Renal cortex interstitium (tissue), 15 donors: ENCODE measurements around the gene CELF4. TPM values are rescaled to one million over a fixed set of nuclear protein-coding genes. Genes with fewer than 3 reads are reported as not detected.
A peak's percentile ranks its signal among the peaks of the same experiment; 100 is the strongest.

ENCODE experiments used
- DNase-seq, 11 donors: peaks; one replicate each; pipeline ENCODE4 v3.0.0-alpha.2; 2013; ENCODE audit warnings: low read depth in 9 of 11, low spot score in 4 of 11; ENCODE audit errors: extremely low read depth in 1 of 11
- long read RNA-seq, 16 experiments: transcript quantifications; one replicate each; lab custom pipeline, GENCODE V29; 2026
- polyA plus RNA-seq, 3 donors: library from polyadenylated mRNA; unstranded; fragments of 120-200 nt; gene quantifications; one replicate each; pipeline ENCODE4 v1.2.1, GENCODE V29; 2013; ENCODE audit not compliant: insufficient read length in 3 of 3

Gene CELF4
- 1 to 10 TPM; 2.0 to 4.5 (median 2.2) TPM for polyA plus RNA-seq
- long read RNA-seq, donor 1 = 0 reads
- long read RNA-seq, donor 2, partial matches to known transcripts = 0 of 2 reads
- long read RNA-seq, donor 2, other reads (novel, unspliced or antisense) = 0 of 2 reads
- long read RNA-seq, donor 3 = 0 reads
- long read RNA-seq, donor 4 = 0 reads
- long read RNA-seq, donor 5 = 0 reads
- long read RNA-seq, donor 6, partial matches to known transcripts = 0 of 3 reads
- long read RNA-seq, donor 6, other reads (novel, unspliced or antisense) = 0 of 3 reads
- long read RNA-seq, donor 7 = 0 reads
- long read RNA-seq, donor 8 = 0 reads
- long read RNA-seq, donor 9 = 0 reads
- long read RNA-seq, donor 10, partial matches to known transcripts = 0 of 1 reads
- long read RNA-seq, donor 10, other reads (novel, unspliced or antisense) = 0 of 1 reads
- long read RNA-seq, donor 11, partial matches to known transcripts = 0 of 4 reads
- long read RNA-seq, donor 11, other reads (novel, unspliced or antisense) = 0 of 4 reads
- long read RNA-seq, donor 12 = 0 reads
- long read RNA-seq, donor 13 = 0 reads
- long read RNA-seq, donor 14 = 0 reads
- long read RNA-seq, donor 15 = 0 reads
- long read RNA-seq, donor 16, partial matches to known transcripts = 0 of 2 reads
- long read RNA-seq, donor 16, other reads (novel, unspliced or antisense) = 0 of 2 reads

- no peak for DNase-seq
Observed at GRCh38 chr18:37565101-37565976, at the start of gene CELF4. TSS of gene CELF4 (minus strand) at chr18:37565798.

- DNase-seq = no peak
Observed at GRCh38 chr18:37613253-37613565, 47.6 kb upstream of the CELF4 start.

GRCh38 chr18:37612524-37613252, 47.1 kb upstream of the CELF4 start:
- DNase-seq = peak in 8 of 11 donors; percentile 11 to 45 (median 31)

- no peak for DNase-seq
Observed at GRCh38 chr18:37611614-37612279, 46.1 kb upstream of the CELF4 start.

- no peak for DNase-seq
Observed at GRCh38 chr18:37608876-37609275, 43.3 kb upstream of the CELF4 start.

- DNase-seq = no peak
Observed at GRCh38 chr18:37607281-37607680, 41.7 kb upstream of the CELF4 start.

- no peak for DNase-seq
Observed at GRCh38 chr18:37604032-37604431, 38.4 kb upstream of the CELF4 start.

GRCh38 chr18:37598966-37599896, 33.6 kb upstream of the CELF4 start:
- DNase-seq = no peak

- DNase-seq = no peak
Observed at GRCh38 chr18:37598396-37598795, 32.8 kb upstream of the CELF4 start.

GRCh38 chr18:37590346-37590745, 24.7 kb upstream of the CELF4 start:
- no peak for DNase-seq

GRCh38 chr18:37588289-37588688, 22.7 kb upstream of the CELF4 start:
- no peak for DNase-seq

- no peak for DNase-seq
Observed at GRCh38 chr18:37586656-37587225, 21.1 kb upstream of the CELF4 start.

GRCh38 chr18:37584952-37585695, 19.5 kb upstream of the CELF4 start:
- DNase-seq = no peak

- DNase-seq = no peak
Observed at GRCh38 chr18:37584217-37584616, 18.6 kb upstream of the CELF4 start.

GRCh38 chr18:37582261-37582660, 16.7 kb upstream of the CELF4 start:
- DNase-seq = no peak

GRCh38 chr18:37578886-37579513, 13.4 kb upstream of the CELF4 start:
- no peak for DNase-seq
